Sciatic nerve (tissue), 2 donors: ENCODE results near the gene NFIX. TPM values are rescaled to one million over a fixed set of nuclear protein-coding genes. Genes with fewer than 3 reads are reported as not detected.
A peak's percentile ranks its signal among the peaks of the same experiment; 100 is the strongest.

Source experiments
- ATAC-seq: fragments of 200-7000 bp; cut with Tn5 transposase; one replicate; pipeline ENCODE4 v1.9.1; 2020; ENCODE audit warnings: mild to moderate bottlenecking, moderate library complexity
- DNase-seq: peaks from one replicate; pipeline ENCODE4 v3.0.0-alpha.2; 2020; ENCODE audit warnings: low spot score
- intact Hi-C: fragments of 100-400 bp; cut with DNase I; formaldehyde crosslinking; loops from one replicate; pipeline ENCODE4 v1.14.2; 2022
- total RNA-seq: library from RNA; stranded (reverse); fragmentation: NEBNext Ultra II Directional; extraction: Animal tissue kit (Norgen Biotek cat#: 25700); gene quantifications from one replicate; pipeline ENCODE4 v1.2.1, GENCODE V29; 2021
- donor health status: DM: no; HTN: no; CAD: no.
- donor health status: DM: no; HTN: no; CAD: no.

NFIX gene
- total RNA-seq, 1 donor from 2014 or later = 131 TPM

GRCh38 chr19:13040232-13040947 lies 45.1 kb downstream of the NFIX start:
- intact Hi-C loops = no loop called here
- ATAC-seq (no peak), DNase-seq (no peak)

GRCh38 chr19:13040948-13041292 lies 45.6 kb downstream of the NFIX start:
- intact Hi-C loops = no loop called here
- no peak for ATAC-seq

GRCh38 chr19:13042443-13043130 lies 47.3 kb downstream of the NFIX start:
- intact Hi-C loops = no loop called here
- ATAC-seq (no peak), DNase-seq (no peak)

More at GRCh38 chr19:13040948-13041292, 45.6 kb downstream of the NFIX start:
- DNase-seq = no peak

- DNase-seq = no peak
- intact Hi-C loops = no loop called here
- ATAC-seq = no peak
Measured at GRCh38 chr19:13043285-13043684, 48.0 kb downstream of the NFIX start.

GRCh38 chr19:13044231-13044836 lies 49.1 kb downstream of the NFIX start:
- DNase-seq (no peak), ATAC-seq (no peak)
- intact Hi-C loops = no loop called here

GRCh38 chr19:13045812-13046211 lies 50.5 kb downstream of the NFIX start:
- intact Hi-C loops = no loop called here
- DNase-seq (no peak), ATAC-seq (no peak)

- intact Hi-C loops = no loop called here
- no peak for DNase-seq
- no peak for ATAC-seq
Measured at GRCh38 chr19:13047374-13047773, 52.1 kb downstream of the NFIX start.

- intact Hi-C loops = no loop called here
- no peak for ATAC-seq
- DNase-seq = no peak
Measured at GRCh38 chr19:13050274-13050673, 55.0 kb downstream of the NFIX start.

GRCh38 chr19:13051557-13052165 lies 56.4 kb downstream of the NFIX start:
- intact Hi-C loops = no loop called here
- DNase-seq (peak; percentile 85), ATAC-seq (peak; percentile 53)

- intact Hi-C loops = no loop called here
- ATAC-seq = no peak
- DNase-seq = no peak
Measured at GRCh38 chr19:13052447-13053175, 57.3 kb downstream of the NFIX start.

GRCh38 chr19:13053238-13053637 lies 58.0 kb downstream of the NFIX start:
- DNase-seq (no peak), ATAC-seq (no peak)
- intact Hi-C loops = no loop called here

GRCh38 chr19:13053761-13054625 lies 58.7 kb downstream of the NFIX start:
- DNase-seq = peak; percentile 94
- intact Hi-C loops = no loop called here

GRCh38 chr19:13054626-13055212 lies 59.4 kb downstream of the NFIX start:
- ATAC-seq (peak; percentile 46), DNase-seq (peak; percentile 82)
- intact Hi-C loops = no loop called here

More at GRCh38 chr19:13053761-13054625, 58.7 kb downstream of the NFIX start:
- peak; percentile 67 for ATAC-seq

- DNase-seq (peak; percentile 91), ATAC-seq (peak; percentile 79)
- intact Hi-C loops = no loop called here
Measured at GRCh38 chr19:13055213-13056051, 60.2 kb downstream of the NFIX start.

- peak; percentile 5 for ATAC-seq
- DNase-seq = peak; percentile 78
- intact Hi-C loops = no loop called here
Measured at GRCh38 chr19:13056052-13056660, 60.9 kb downstream of the NFIX start.

- no peak for DNase-seq
- no peak for ATAC-seq
- intact Hi-C loops = no loop called here
Measured at GRCh38 chr19:13057147-13057572, 61.9 kb downstream of the NFIX start.

GRCh38 chr19:13057744-13058143 lies 62.5 kb downstream of the NFIX start:
- DNase-seq (no peak), ATAC-seq (no peak)
- intact Hi-C loops = no loop called here
